Neural progenitor cell (in vitro differentiated cells): ENCODE measurements around the gene CPNE4.

ENCODE experiments used
- EZH2 ChIP-seq: fragments of 200-600 bp; sonication (generic); IDR thresholded peaks from 2 replicates; pipeline ENCODE4 v1.6.1; 2017; ENCODE audit warnings: antibody characterized with exemption, mild to moderate bottlenecking, moderate library complexity
- EZH2phosphoT487 ChIP-seq: fragments of 200-600 bp; sonication (generic); IDR thresholded peaks from 2 replicates; pipeline ENCODE4 v1.6.1; 2017; ENCODE audit warnings: antibody characterized with exemption
- TF ChIP-seq, protein P1 (sequence below): fragments of 200-600 bp; sonication (generic); IDR thresholded peaks from 2 replicates; pipeline ENCODE4 v1.5.1; 2017; ENCODE audit warnings: antibody characterized with exemption, mild to moderate bottlenecking

GRCh38 chr3:131962982-131963381 lies 71.8 kb downstream of the CPNE4 start:
- TF ChIP-seq, protein P1, sequence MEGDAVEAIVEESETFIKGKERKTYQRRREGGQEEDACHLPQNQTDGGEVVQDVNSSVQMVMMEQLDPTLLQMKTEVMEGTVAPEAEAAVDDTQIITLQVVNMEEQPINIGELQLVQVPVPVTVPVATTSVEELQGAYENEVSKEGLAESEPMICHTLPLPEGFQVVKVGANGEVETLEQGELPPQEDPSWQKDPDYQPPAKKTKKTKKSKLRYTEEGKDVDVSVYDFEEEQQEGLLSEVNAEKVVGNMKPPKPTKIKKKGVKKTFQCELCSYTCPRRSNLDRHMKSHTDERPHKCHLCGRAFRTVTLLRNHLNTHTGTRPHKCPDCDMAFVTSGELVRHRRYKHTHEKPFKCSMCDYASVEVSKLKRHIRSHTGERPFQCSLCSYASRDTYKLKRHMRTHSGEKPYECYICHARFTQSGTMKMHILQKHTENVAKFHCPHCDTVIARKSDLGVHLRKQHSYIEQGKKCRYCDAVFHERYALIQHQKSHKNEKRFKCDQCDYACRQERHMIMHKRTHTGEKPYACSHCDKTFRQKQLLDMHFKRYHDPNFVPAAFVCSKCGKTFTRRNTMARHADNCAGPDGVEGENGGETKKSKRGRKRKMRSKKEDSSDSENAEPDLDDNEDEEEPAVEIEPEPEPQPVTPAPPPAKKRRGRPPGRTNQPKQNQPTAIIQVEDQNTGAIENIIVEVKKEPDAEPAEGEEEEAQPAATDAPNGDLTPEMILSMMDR, result no peak
- TF ChIP-seq EZH2, result no peak
- no peak for TF ChIP-seq EZH2phosphoT487
